K562 (cell line): ENCODE data around the gene QSOX2. TPM values are rescaled to one million over a fixed set of nuclear protein-coding genes. Genes with fewer than 3 reads are reported as not detected.

ENCODE experiments used
- ATAC-seq: fragments of 200-7000 bp; cut with Tn5 transposase; 3 replicates; pipeline ENCODE4 v1.9.1; 2020; ENCODE audit warnings: moderate library complexity
- BruUV-seq: library from RNA; stranded (reverse); fragments of 400-500 nt; replicated peaks from 2 replicates; lab custom pipeline; 2021; lab: Mats Ljungman, UMichigan
- CTCF ChIA-PET: fragments of 300-600 bp; formaldehyde crosslinking; extraction: SDS; loops from one replicate; lab custom pipeline; 2021; ENCODE audit warnings: low intra/inter-chr PET ratio; lab: Yijun Ruan, JAX
- POLR2A ChIA-PET: fragments of 300-600, 350-650 bp; sonication (Branson Sonifier 250); formaldehyde crosslinking; extraction: SDS; loops from one replicate; lab custom pipeline; 2021; ENCODE audit warnings: antibody characterized with exemption, inconsistent platforms; lab: Yijun Ruan, JAX
- DNase-seq, 4 experiments: peaks; one replicate each; pipeline versions ENCODE4 v3.0.0 to v3.0.0-alpha.2; 2011 to 2018; ENCODE audit warnings: low spot score in 3 of 4, mixed read lengths in 3 of 4; ENCODE audit errors: extremely low read depth in 1 of 4
- FAIRE-seq: peaks from 2 replicates; lab custom pipeline; 2011; peaks lifted over from hg19 to GRCh38; lab: Jason Lieb, UNC
- H2AFZ ChIP-seq: 2 replicates; pipeline ENCODE4 v1.6.0; 2011; ENCODE audit warnings: low read depth, low read length, control low read depth, inconsistent platforms
- H3K27ac ChIP-seq: fragments of 200-600 bp; 3 replicates; pipeline ENCODE4 v1.8.0; 2011; ENCODE audit warnings: low read depth, mild to moderate bottlenecking, control low read depth, inconsistent platforms, low read length, moderate library complexity, mixed read lengths; ENCODE audit errors: extremely low read depth
- H3K27me3 ChIP-seq, 2 experiments: fragments of 300-600 bp in 1 of 2; 2 replicates in 1 of 2; 3 replicates in 1 of 2; pipeline versions ENCODE4 v1.6.0 to v1.8.0; 2011; ENCODE audit warnings: inconsistent platforms in 2 of 2, low read length in 2 of 2, mild to moderate bottlenecking in 1 of 2, mixed read lengths in 1 of 2, moderate library complexity in 1 of 2; ENCODE audit not compliant: control insufficient read depth in 2 of 2, insufficient read depth in 2 of 2
- H3K36me3 ChIP-seq: fragments of 300-600 bp; 3 replicates; pipeline ENCODE4 v1.8.0; 2011; ENCODE audit warnings: mild to moderate bottlenecking, low read length, inconsistent platforms; ENCODE audit not compliant: control insufficient read depth, insufficient read depth
- H3K4me1 ChIP-seq, 2 experiments: fragments of 200-600 bp in 1 of 2; replicated peaks in 1 of 2; 2 replicates in 1 of 2; 3 replicates in 1 of 2; pipeline versions ENCODE4 v1.5.1 to v1.8.0; 2011; ENCODE audit warnings: inconsistent platforms in 2 of 2, low read length in 2 of 2, mild to moderate bottlenecking in 1 of 2, mixed read lengths in 1 of 2, moderate library complexity in 1 of 2; ENCODE audit not compliant: control insufficient read depth in 2 of 2, insufficient read depth in 2 of 2
- H3K4me2 ChIP-seq: 2 replicates; pipeline ENCODE4 v1.6.1; 2011; ENCODE audit warnings: low read length, control low read depth, inconsistent platforms, mixed read lengths; ENCODE audit not compliant: insufficient read depth
- H3K4me3 ChIP-seq: fragments of 200-600 bp; sonication (generic), shearing (Covaris generic); 2 replicates; pipeline ENCODE4 v1.5.1; 2016; ENCODE audit warnings: control low read depth, inconsistent platforms
- H3K79me2 ChIP-seq: fragments of 200-600 bp; 3 replicates; pipeline ENCODE4 v1.8.0; 2011; ENCODE audit warnings: low read length, inconsistent platforms; ENCODE audit not compliant: control insufficient read depth, insufficient read depth
- H3K9ac ChIP-seq, 2 experiments: 2 replicates each; pipeline versions ENCODE4 v1.6.0 to v1.6.1; 2011; ENCODE audit warnings: low read depth in 2 of 2, low read length in 2 of 2, control low read depth in 1 of 2, inconsistent platforms in 1 of 2, mild to moderate bottlenecking in 1 of 2, mixed read lengths in 1 of 2; ENCODE audit not compliant: insufficient read depth in 1 of 2
- H3K9me1 ChIP-seq: one replicate; pipeline ENCODE4 v1.6.0; 2011; ENCODE audit warnings: inconsistent platforms, mild to moderate bottlenecking, low read length, moderate library complexity; ENCODE audit not compliant: control insufficient read depth, insufficient read depth
- H3K9me3 ChIP-seq: replicated peaks from 2 replicates; pipeline ENCODE4 v1.5.1; 2011; ENCODE audit warnings: low read depth, low read length, inconsistent platforms; ENCODE audit not compliant: control insufficient read depth, insufficient read depth
- H4K20me1 ChIP-seq: replicated peaks from 2 replicates; pipeline ENCODE4 v1.6.1; 2011; ENCODE audit warnings: low read length, inconsistent platforms, mixed read lengths; ENCODE audit not compliant: control insufficient read depth, insufficient read depth
- CAMTA2 ChIP-seq: fragments of 250-450 bp; sonication (Bioruptor Pico); conservative IDR thresholded peaks from 2 replicates; pipeline ENCODE4 v1.5.1; 2022
- CTCF ChIP-seq, 3 experiments: IDR thresholded peaks in 2 of 3; conservative IDR thresholded peaks in 1 of 3; 2 replicates each; pipeline ENCODE4 v1.5.1; 2011 to 2012; ENCODE audit warnings: low read length in 3 of 3, mild to moderate bottlenecking in 3 of 3, control low read depth in 2 of 3, improper control_type of control experiment in 1 of 3, inconsistent platforms in 1 of 3, low read depth in 1 of 3, mixed read lengths in 1 of 3, moderate library complexity in 1 of 3; ENCODE audit not compliant: insufficient read depth in 2 of 3
- DEAF1 ChIP-seq: fragments of 450-650 bp; formaldehyde crosslinking; IDR thresholded peaks from 2 replicates; pipeline ENCODE4 v1.4.0; 2020; ENCODE audit warnings: mild to moderate bottlenecking, moderate library complexity
- DMBX1 ChIP-seq: fragments of 250-450 bp; sonication (Bioruptor Pico); IDR thresholded peaks from 2 replicates; pipeline ENCODE4 v1.8.0; 2022; ENCODE audit warnings: inconsistent platforms, mild to moderate bottlenecking, moderate library complexity, borderline replicate concordance
- FOXK2 ChIP-seq, 2 experiments: fragments of 450-650 bp; IDR thresholded peaks in 1 of 2; conservative IDR thresholded peaks in 1 of 2; 2 replicates each; pipeline ENCODE4 v1.6.1; 2016; ENCODE audit warnings: low read depth in 2 of 2, mild to moderate bottlenecking in 1 of 2
- KLF1 ChIP-seq: fragments of 450-650 bp; IDR thresholded peaks from 2 replicates; pipeline ENCODE4 v1.6.1; 2016; ENCODE audit warnings: missing genetic modification characterization, missing compliant biosample characterization
- MAX ChIP-seq: sonication (generic); formaldehyde crosslinking; IDR thresholded peaks from 2 replicates; pipeline ENCODE4 v1.9.0; 2022; ENCODE audit warnings: mild to moderate bottlenecking, missing genetic modification reagents
- SIN3B ChIP-seq: fragments of 450-650 bp; IDR thresholded peaks from 2 replicates; pipeline ENCODE4 v1.6.1; 2017; ENCODE audit warnings: low read depth, mild to moderate bottlenecking, moderate library complexity
- SMAD4 ChIP-seq: fragments of 250-450 bp; sonication (Bioruptor Pico); conservative IDR thresholded peaks from 2 replicates; pipeline ENCODE4 v1.8.0; 2021; ENCODE audit warnings: inconsistent platforms, mild to moderate bottlenecking, moderate library complexity
- TEAD1 ChIP-seq, 2 experiments: fragments of 450-650 bp in 1 of 2; sonication (generic) in 1 of 2; formaldehyde crosslinking; IDR thresholded peaks; 2 replicates each; pipeline versions ENCODE4 v1.4.0 to v1.8.0; 2020 to 2022; ENCODE audit warnings: mild to moderate bottlenecking in 2 of 2, missing genetic modification reagents in 1 of 2
- TEAD4 ChIP-seq, 2 experiments: sonication (generic) in 1 of 2; formaldehyde crosslinking in 1 of 2; IDR thresholded peaks; 2 replicates each; pipeline versions ENCODE4 v1.6.1 to v1.8.0; 2012 to 2022; ENCODE audit warnings: borderline replicate concordance in 1 of 2, inconsistent platforms in 1 of 2, low read length in 1 of 2, mild to moderate bottlenecking in 1 of 2, missing genetic modification reagents in 1 of 2
- XRCC5 ChIP-seq: fragments of 200-400 bp; formaldehyde crosslinking; IDR thresholded peaks from 2 replicates; pipeline ENCODE4 v1.6.1; 2017; ENCODE audit warnings: low read depth, mild to moderate bottlenecking, low read length
- ZNF398 ChIP-seq: fragments of 250-450 bp; sonication (Bioruptor Pico); IDR thresholded peaks from 2 replicates; pipeline ENCODE4 v1.8.0; 2021; ENCODE audit warnings: moderate library complexity, mild to moderate bottlenecking, inconsistent platforms
- ZNF444 ChIP-seq: fragments of 250-450 bp; sonication (Bioruptor Pico); IDR thresholded peaks from 2 replicates; pipeline ENCODE4 v1.4.0; 2020; ENCODE audit warnings: mild to moderate bottlenecking, moderate library complexity
- WGBS: fragments of 100-300 bp; shearing (Covaris generic); methylation state at CpG from one replicate; pipeline ENCODE4 v1.1.6; 2016; ENCODE audit warnings: low coverage, mixed read lengths; ENCODE audit not compliant: insufficient coverage; ENCODE audit errors: missing lambda C conversion rate; 5-methylcytosine and 5-hydroxymethylcytosine counted together
- in situ Hi-C: fragments of 300-500 bp; cut with MboI; formaldehyde crosslinking; loops from 4 replicates; pipeline ENCODE4 v1.15.0; 2018; ENCODE audit warnings: inconsistent platforms, mixed read lengths
- intact Hi-C: fragments of 100-400 bp; cut with micrococcal nuclease; formaldehyde crosslinking; loops from 2 replicates; pipeline ENCODE4 v1.14.2; 2022
- polyA plus RNA-seq, 8 experiments: library from polyadenylated mRNA; depleted of rRNA in 4 of 8; stranded (reverse) in 5 of 8; unstranded in 3 of 8; fragments of >200 nt; fragmentation: Nextera tagmentation in 2 of 8; fragmentation: Illumina TruSeq in 1 of 8; extraction: Ambion mirVana in 2 of 8; extraction: Trizol in 1 of 8; gene quantifications; 2 replicates each; pipeline versions ENCODE4 v1.2.1 to v1.2.3, GENCODE V29; 2011 to 2014; ENCODE audit warnings: inconsistent platforms in 1 of 8, missing spikeins in 1 of 8
- total RNA-seq, 7 experiments: library from RNA; depleted of rRNA in 6 of 7; stranded (reverse); fragments of >200 nt in 6 of 7; fragmentation: Illumina TruSeq in 2 of 7; extraction: Trizol in 2 of 7; gene quantifications; 2 replicates each; pipeline versions ENCODE4 v1.2.1 to v1.2.3, GENCODE V29; 2011 to 2021; ENCODE audit warnings: low replicate concordance in 1 of 7

QSOX2 gene
- total and polyA plus RNA-seq, 9 of the 15 experiments (the other 6 are each of a cell fraction or from before 2014, with no cell fraction given) = 0.51 to 23.7 (median 12.7) TPM

GRCh38 chr9:136225748-136226679, 19.6 kb downstream of the QSOX2 start:
- peaks cover 63% of the 10 kb centered on the region for H3K36me3 ChIP-seq
- peaks cover 40% of the 10 kb centered on the region for H3K79me2 ChIP-seq
- H3K4me1 ChIP-seq = peaks cover 8 to 54% of the 10 kb centered on the region in 2 experiments
- no peak overlapping the region for H3K9ac ChIP-seq
- FAIRE-seq (peak; percentile 75), DNase-seq (peak; percentile 71 to 77 (median 72)), ATAC-seq (peak; percentile 98)
- H2AFZ ChIP-seq = no peak overlapping the region
- ChIA-PET CTCF (interaction anchor here (0.6 to 1.6 kb wide), 2 partner anchors 56 to 58 kb away, joined by 3 to 9 read pairs; no protein-coding TSS in a partner anchor), POLR2A (interaction anchor here (1.0 kb wide), 1 partner anchor 10 kb away, joined by 3 read pairs; no protein-coding TSS in a partner anchor)
- no peaks in the 10 kb centered on the region for H3K27me3 ChIP-seq
- in situ Hi-C loops = no loop called here
- 69% methylated on average over 30 of the region's 30 CpGs for WGBS
- intact Hi-C loops = loop anchor here (2.0 kb wide), 1 partner anchor 55 kb away; no protein-coding TSS in a partner anchor
- H3K4me2 ChIP-seq = no peak overlapping the region
- H4K20me1 ChIP-seq = peaks cover 28% of the 10 kb centered on the region
- no TSS peak for BruUV-seq
- peaks cover 4% of the 10 kb centered on the region for H3K9me1 ChIP-seq
- H3K9me3 ChIP-seq = no peaks in the 10 kb centered on the region
- no peak overlapping the region for H3K27ac ChIP-seq
- no peak overlapping the region for H3K4me3 ChIP-seq
- TF ChIP-seq ZNF444 (no peak), KLF1 (tag) (no peak), SIN3B (no peak), CTCF (IDR thresholded peaks at IDR 0.05 in 2 of 3, conservative IDR thresholded peaks at IDR 0.05 in 1 of 3; ENCODE audit: insufficient read depth in 2 of 3, low read depth in 1 of 3, low read length in 3 of 3) (peak; percentile 89 to 95 (median 94)), SMAD4 (CRISPR knock-in tag) (peak; percentile 86), FOXK2 (conservative IDR thresholded peaks at IDR 0.05 in 1 of 2, IDR thresholded peaks at IDR 0.05 in 1 of 2; ENCODE audit: low read depth in 2 of 2) (no peak), ZNF398 (CRISPR knock-in tag) (no peak), MAX (CRISPR knock-in tag) (peak; percentile 25), TEAD4 (IDR thresholded peaks at IDR 0.05; ENCODE audit: low read length) (peak; percentile 58), TEAD4 (CRISPR knock-in tag; IDR thresholded peaks at IDR 0.05; ENCODE audit: borderline replicate concordance) (no peak), DMBX1 (CRISPR knock-in tag) (peak; percentile 82; the same call in 1 of the 2 replicates), XRCC5 (no peak), TEAD1 (CRISPR knock-in tag; IDR thresholded peaks at IDR 0.05) (peak in 1 of 2 experiments; percentile 91; a peak in 1 of 4 replicates), CAMTA2 (CRISPR knock-in tag) (no peak), DEAF1 (CRISPR knock-in tag) (peak; percentile 49; the same call in 1 of the 2 replicates)
